Left ventricle myocardium inferior (tissue), 1 donor: ENCODE measurements around the gene RPL3. TPM values are rescaled to one million over a fixed set of nuclear protein-coding genes. Genes with fewer than 3 reads are reported as not detected.
A peak's percentile ranks its signal among the peaks of the same experiment; 100 is the strongest.

ENCODE experiments used
- DNase-seq: peaks from one replicate; pipeline ENCODE4 v3.0.0-alpha.2; 2020
- H3K27ac ChIP-seq: fragments of 200-600 bp; replicated peaks from 2 replicates; pipeline ENCODE4 v1.8.0; 2021
- H3K27me3 ChIP-seq: fragments of 200-600 bp; 2 replicates; pipeline ENCODE4 v1.8.0; 2021; ENCODE audit warnings: low read depth
- H3K36me3 ChIP-seq: fragments of 200-600 bp; 2 replicates; pipeline ENCODE4 v1.8.0; 2021
- H3K4me1 ChIP-seq: fragments of 200-600 bp; 2 replicates; pipeline ENCODE4 v1.8.0; 2021
- H3K4me3 ChIP-seq: fragments of 200-600 bp; 2 replicates; pipeline ENCODE4 v1.8.0; 2021; ENCODE audit warnings: mild to moderate bottlenecking, moderate library complexity
- H3K9me3 ChIP-seq: fragments of 200-600 bp; replicated peaks from 2 replicates; pipeline ENCODE4 v1.8.0; 2021
- intact Hi-C: fragments of 100-400 bp; cut with micrococcal nuclease; formaldehyde crosslinking; loops from one replicate; pipeline ENCODE4 v1.11.0; 2022
- total RNA-seq: library from RNA; stranded (reverse); fragmentation: NEBNext Ultra II Directional; extraction: Animal tissue kit (Norgen Biotek cat#: 25700); gene quantifications from one replicate; pipeline ENCODE4 v1.2.1, GENCODE V29; 2021
- TF ChIP-seq, protein P1 (sequence below): fragments of 200-600 bp; IDR thresholded peaks from 2 replicates; pipeline ENCODE4 v1.8.0; 2021; ENCODE audit warnings: antibody characterized with exemption, mild to moderate bottlenecking, borderline replicate concordance
- donor health status: DM: no; HTN: yes; CAD: no; lungs with severe emphysema.

Gene RPL3
- total RNA-seq, 1 donor from 2014 or later: 325 TPM

GRCh38 chr22:39349967-39350726 is 30.7 kb upstream of the RPL3 start, which contains the start of gene SYNGR1:
TSS of gene SYNGR1 (plus strand) at chr22:39349991. CDS start at chr22:39350011, 20 bp downstream.
- Histone ChIP-seq H3K9me3 (no peaks in the 10 kb centered on the region), H3K27ac (peak within 1 kb of the TSS; percentile 82), H3K4me3 (peak within 1 kb of the TSS; percentile 87), H3K4me1 (peaks cover 28% of the 10 kb centered on the region), H3K27me3 (peaks cover 10% of the 10 kb centered on the region), H3K36me3 (no peaks in the 10 kb centered on the region)
- TF ChIP-seq, protein P1, sequence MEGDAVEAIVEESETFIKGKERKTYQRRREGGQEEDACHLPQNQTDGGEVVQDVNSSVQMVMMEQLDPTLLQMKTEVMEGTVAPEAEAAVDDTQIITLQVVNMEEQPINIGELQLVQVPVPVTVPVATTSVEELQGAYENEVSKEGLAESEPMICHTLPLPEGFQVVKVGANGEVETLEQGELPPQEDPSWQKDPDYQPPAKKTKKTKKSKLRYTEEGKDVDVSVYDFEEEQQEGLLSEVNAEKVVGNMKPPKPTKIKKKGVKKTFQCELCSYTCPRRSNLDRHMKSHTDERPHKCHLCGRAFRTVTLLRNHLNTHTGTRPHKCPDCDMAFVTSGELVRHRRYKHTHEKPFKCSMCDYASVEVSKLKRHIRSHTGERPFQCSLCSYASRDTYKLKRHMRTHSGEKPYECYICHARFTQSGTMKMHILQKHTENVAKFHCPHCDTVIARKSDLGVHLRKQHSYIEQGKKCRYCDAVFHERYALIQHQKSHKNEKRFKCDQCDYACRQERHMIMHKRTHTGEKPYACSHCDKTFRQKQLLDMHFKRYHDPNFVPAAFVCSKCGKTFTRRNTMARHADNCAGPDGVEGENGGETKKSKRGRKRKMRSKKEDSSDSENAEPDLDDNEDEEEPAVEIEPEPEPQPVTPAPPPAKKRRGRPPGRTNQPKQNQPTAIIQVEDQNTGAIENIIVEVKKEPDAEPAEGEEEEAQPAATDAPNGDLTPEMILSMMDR: peak; percentile 17
- DNase-seq: no peak
- intact Hi-C loops: loop anchor here (10.0 kb wide), 1 partner anchor 165 kb away; no protein-coding TSS in a partner anchor

- Histone ChIP-seq H3K9me3 (no peaks in the 10 kb centered on the region), H3K36me3 (no peaks in the 10 kb centered on the region), H3K4me3 (peak overlapping the region; percentile 87), H3K4me1 (peaks cover 28% of the 10 kb centered on the region), H3K27me3 (peaks cover 10% of the 10 kb centered on the region), H3K27ac (peak overlapping the region; percentile 82)
- peak; percentile 44 for DNase-seq
- TF ChIP-seq, protein P1: no peak
- intact Hi-C loops: loop anchor here (10.0 kb wide), 1 partner anchor 165 kb away; no protein-coding TSS in a partner anchor
These were observed 30.1 kb upstream of the RPL3 start for GRCh38 chr22:39349506-39349966.

DNA sequence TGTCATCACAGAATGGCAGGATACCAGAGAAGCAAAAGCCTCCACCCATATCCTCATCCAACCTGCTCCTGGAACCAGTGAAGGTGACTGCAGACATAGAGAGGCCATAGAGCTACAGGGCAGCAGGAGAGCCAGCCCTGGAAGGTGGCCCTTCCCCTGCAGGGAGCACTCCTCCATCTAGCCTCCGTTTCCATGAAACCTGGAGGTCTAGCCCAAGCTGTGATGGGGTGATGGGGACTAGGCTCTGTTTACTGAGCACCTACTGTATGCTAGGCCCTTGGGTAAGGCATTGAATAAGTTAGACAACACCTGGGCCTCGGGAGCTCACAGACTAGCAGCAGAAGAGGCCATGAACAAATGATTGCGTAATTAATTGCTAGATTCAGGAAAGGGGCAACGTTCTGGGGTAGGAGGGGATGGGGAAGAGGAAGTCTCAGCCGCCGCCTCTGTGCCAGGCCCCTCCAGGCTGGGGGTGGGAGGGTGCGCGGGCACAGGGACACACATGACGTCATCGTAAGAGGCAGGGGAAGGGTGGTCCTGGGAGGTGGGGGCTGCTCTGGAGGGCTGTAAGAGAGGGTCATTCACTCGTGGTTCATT is 29.6 kb upstream of the RPL3 start:
- H3K4me1 ChIP-seq: peaks cover 28% of the 10 kb centered on the region
- peak; percentile 33 for DNase-seq
- peaks cover 10% of the 10 kb centered on the region for H3K27me3 ChIP-seq
- intact Hi-C loops: loop anchor here (10.0 kb wide), 1 partner anchor 166 kb away; no protein-coding TSS in a partner anchor
- TF ChIP-seq, protein P1: no peak
- no peaks in the 10 kb centered on the region for H3K36me3 ChIP-seq
- peak overlapping the region; percentile 87 for H3K4me3 ChIP-seq
- peak overlapping the region; percentile 73 for H3K27ac ChIP-seq
- H3K9me3 ChIP-seq: no peaks in the 10 kb centered on the region

DNA sequence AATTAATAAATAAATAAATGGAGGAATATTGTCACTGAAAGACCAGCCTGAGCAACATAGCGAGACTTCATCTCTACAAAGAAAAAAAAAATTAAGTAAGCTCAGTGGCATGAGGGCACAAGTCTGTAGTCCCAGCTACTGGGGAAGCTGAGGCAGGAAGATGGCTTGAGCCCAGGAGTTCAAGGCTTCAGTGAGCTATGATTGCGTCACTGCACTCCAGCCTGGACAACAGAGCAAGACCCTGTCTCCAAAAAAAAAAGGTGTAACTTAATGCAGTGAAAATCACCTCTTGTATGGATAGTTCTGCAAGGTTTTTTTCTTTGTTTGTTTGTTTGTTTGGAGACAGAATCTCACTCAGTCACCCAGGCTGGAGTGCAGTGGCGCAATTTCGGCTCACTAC is 25.8 kb upstream of the RPL3 start:
- Histone ChIP-seq H3K27me3 (peaks cover 10% of the 10 kb centered on the region), H3K4me3 (no peak overlapping the region), H3K27ac (no peak overlapping the region), H3K9me3 (no peaks in the 10 kb centered on the region), H3K36me3 (no peaks in the 10 kb centered on the region), H3K4me1 (peaks cover 17% of the 10 kb centered on the region)
- intact Hi-C loops: loop anchor here (10.0 kb wide), 1 partner anchor 170 kb away; no protein-coding TSS in a partner anchor
- TF ChIP-seq, protein P1: no peak
- no peak for DNase-seq

GRCh38 chr22:39344046-39344390 is 24.6 kb upstream of the RPL3 start:
- H3K27me3 ChIP-seq: peaks cover 10% of the 10 kb centered on the region
- no peaks in the 10 kb centered on the region for H3K9me3 ChIP-seq
- intact Hi-C loops: loop anchor here (10.0 kb wide), 1 partner anchor 171 kb away; no protein-coding TSS in a partner anchor
- H3K27ac ChIP-seq: no peak overlapping the region
- H3K36me3 ChIP-seq: no peaks in the 10 kb centered on the region
- H3K4me3 ChIP-seq: no peak overlapping the region
- no peak for DNase-seq
- peaks cover 9% of the 10 kb centered on the region for H3K4me1 ChIP-seq
- TF ChIP-seq, protein P1: no peak
